GM19467 (cell line): Measurements from ENCODE around the gene GINS2.

Experiments used
- ATAC-seq: cut with Tn5 transposase; IDR thresholded peaks from one replicate; pipeline ENCODE4 v1.9.1; 2021; ENCODE audit warnings: mild to moderate bottlenecking, moderate library complexity; ENCODE audit not compliant: unreplicated experiment

The GINS2 gene

DNA sequence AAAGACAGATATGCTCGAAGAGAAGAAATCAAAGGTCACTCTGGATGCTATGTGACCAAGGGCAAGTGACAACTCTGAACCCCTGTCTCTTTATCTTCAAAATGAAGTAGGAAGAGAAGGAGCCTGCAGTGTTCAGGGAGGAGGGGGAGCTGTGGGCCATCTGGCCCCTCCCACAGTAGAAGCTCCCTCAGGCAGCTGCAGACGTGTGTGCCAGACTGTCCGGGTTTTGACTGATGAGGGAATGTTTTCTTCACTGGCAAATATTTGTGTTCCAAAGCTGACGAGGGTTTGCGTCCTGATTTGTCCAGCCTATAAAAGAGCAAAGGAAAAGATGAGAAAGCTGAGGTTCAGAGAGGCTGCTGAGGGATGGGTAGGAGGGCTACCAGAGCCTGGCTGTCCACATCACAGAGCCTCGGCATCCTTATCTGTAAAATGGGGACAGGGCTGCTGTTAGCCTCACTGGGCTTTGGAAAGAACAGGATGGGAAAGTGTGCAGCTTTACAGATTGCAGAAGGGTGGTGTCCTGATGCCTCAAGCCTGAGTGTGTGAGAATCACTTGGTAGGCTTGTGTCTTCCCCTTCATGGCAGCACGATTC lies 1.8 kb upstream of the GINS2 start:
- no peak for ATAC-seq

DNA sequence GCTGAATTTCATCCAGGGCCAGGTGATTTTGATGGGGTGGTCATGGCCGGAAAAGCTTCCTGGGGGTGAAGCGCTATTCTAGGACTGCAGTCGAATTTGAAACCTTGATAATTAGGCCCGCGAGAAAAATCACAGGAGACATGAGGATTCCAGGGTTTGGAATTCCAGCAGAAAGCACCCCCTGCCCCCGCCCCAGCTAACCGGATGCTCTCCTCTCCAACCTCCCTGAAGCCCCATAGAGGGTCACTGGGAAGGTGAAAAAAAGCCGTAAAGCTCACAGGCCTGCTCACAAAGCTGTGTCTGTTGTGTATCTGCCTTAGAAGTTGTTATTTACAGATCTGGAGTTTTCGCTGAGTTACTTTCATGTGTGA lies 1.2 kb upstream of the GINS2 start:
- ATAC-seq, result no peak

DNA sequence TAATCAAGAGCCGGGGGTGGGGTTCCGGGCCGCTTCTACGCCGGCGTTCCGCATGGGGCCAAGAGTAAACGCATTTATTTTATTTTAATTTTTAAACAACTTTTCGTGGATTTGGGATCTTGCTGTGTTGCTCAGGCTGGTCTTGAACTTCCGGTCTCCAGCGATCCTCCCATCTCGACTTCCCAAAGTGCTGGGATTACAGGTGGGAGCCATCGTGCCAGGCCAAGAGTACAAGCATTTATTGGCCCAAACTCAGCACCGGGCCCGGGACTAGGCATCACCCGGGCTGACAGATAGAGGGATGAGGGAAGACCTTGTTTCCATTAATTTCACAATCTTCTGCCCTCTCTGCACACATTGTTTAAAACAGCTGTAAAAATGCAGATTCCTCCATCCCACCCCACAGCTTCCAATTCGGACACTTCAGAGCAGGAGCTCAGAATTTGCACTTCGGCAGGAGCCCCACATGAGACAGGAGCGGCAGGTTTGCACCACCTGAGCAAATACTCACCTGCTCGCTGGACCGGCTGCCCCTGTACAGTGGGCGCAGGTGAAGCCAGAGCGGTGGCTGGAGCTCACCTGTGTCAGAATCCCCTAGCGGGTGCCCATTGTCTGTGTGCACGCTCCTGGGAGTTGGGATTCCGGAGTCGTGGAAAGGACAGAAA lies 663 bp upstream of the GINS2 start:
- ATAC-seq, result no peak

DNA sequence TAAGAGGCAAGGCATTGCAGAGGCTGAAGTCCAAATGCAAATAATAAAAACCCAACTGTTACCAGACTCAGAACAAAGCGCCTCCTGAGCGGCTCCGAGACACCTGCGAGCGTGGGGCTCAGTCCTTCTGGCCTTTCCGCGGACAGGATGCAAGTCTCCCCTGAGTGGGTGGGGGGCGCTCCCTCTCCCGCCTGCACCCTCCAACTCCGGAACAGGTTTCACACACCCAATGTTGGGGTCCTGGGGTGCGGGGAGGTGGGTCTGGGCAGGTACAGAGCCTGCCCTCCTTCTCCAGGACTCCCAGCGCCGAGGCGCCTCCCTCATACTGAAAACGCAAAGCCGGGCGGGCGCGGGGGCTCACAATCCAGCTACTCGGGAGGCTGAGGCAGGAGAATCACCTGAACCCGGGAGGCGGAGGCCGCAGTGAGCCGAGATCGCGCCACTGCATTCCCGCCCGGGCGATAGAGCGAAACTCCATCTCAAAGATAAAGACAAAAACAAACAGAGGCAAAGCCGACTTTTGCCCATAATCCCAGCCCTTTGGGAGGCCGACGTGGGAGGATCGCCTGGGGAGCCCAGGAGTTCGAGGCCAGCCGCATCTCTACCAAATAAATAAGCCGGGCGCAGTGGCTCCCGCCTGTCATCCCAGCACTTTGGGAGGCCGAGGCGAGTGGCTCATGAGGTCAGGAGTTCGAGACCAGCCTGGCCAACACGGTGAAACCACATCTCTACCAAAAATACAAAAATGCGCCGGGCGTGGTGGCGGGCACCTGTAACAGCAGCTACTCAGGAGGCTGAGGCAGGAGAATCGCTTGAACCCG lies 893 bp downstream of the GINS2 start:
- no peak for ATAC-seq

DNA sequence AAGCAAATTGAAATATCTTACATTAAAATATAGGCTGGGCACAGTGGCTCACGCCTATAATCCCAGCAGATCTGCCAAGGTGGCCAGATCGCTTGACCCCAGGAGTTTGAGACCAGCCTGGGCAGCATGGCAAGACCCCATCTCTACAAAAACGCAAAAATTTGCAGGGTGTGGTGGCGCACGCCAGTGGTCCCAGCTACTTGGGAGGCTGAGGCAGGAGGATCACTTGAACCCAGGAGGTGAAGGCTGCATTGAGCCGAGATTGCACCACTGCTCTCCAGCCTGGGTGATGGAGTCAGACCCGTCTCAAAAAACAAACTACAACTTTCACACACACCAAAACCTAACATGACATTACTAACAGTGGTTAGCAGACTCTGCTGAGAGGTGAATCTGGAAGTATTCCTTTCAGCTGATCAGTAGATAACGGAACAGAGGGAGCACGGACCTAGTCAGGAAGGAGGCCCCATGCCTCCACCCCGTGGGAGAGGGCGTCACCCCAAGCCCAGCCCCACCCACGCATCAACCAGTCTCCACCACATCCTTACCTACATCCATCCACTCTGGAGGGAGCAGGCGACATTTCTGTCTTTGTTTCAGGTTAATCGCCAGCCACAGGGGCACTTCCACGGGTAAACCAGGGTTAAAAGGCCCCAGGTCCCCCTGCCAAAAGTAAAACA lies 1.7 kb downstream of the GINS2 start:
- no peak for ATAC-seq

DNA sequence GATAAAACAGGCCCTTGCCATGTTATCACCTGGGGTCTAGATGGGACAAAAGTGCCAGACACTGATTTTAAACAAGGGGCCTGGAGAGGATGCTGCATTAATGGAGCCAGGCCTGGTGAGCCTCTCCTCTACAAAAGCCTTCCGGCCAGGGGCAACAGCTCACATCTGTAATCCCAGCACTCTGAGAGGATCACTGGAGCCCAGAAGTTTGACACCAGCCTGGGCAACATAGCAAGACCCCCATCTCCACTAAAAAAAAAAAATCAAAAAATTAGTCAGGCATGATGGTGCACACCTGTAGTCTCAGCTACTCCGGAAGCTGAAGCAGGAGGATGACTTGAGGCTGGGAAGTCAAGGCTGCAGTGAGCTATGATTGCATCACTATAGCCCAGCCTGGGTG lies 3.5 kb downstream of the GINS2 start:
- ATAC-seq, result no peak

DNA sequence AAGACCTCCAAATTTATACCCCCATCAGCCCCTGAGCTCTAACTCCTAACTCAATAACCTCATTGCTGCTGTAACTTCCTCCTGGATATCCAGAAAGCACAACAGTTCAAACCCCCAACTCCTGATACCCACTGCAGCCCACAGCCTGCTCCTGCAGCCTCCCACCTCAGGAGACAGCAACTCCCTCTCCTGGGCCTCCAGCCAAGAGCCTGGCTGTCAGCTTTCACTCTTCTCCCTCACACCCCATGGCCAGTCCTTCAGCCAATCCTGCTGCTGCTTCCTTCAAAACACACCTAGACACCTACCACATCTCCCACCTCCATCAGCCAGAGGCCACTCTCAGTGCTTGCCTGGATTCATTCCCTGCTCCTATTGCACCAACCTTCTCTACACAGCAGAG lies 5.4 kb downstream of the GINS2 start:
- ATAC-seq, result no peak

DNA sequence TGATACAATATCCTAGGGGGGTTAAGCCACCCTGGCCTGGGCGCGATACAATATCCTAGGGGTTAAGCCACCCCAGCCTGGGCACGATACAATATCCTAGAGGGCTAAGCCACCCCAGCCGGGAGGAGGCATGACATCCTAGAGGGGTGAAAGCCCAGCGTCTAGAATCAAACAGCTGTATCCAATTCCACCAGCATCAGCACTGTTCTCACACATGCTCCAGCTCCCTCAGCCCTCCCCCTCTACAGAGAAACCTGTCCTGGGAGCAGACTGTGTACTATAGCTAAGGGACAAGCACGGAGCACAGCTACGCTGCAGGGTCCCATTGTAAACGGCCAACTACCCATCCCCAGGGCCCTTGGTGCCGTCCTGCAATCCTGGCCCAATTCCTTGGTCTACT lies 6.2 kb downstream of the GINS2 start:
- ATAC-seq, result no peak

DNA sequence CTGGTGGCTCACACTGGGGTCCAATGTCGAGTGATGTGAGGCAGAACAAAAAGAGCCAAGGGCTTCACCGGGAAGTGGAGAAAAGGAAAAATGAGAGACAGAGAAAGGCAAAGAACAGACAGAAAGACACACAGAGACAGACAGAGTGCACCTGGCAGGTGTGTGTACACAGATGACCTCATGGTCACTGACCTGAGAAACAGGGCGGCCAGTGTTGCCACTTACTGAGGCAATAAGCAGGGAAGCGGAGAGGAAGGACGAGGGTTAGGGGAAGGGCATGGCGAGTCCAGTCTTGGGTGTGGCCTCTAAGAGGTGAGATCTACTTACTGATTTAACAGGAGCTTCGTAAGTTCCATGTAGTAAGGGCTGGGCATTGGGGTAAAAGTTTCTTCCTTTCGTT lies 7.5 kb downstream of the GINS2 start:
- ATAC-seq, result no peak

DNA sequence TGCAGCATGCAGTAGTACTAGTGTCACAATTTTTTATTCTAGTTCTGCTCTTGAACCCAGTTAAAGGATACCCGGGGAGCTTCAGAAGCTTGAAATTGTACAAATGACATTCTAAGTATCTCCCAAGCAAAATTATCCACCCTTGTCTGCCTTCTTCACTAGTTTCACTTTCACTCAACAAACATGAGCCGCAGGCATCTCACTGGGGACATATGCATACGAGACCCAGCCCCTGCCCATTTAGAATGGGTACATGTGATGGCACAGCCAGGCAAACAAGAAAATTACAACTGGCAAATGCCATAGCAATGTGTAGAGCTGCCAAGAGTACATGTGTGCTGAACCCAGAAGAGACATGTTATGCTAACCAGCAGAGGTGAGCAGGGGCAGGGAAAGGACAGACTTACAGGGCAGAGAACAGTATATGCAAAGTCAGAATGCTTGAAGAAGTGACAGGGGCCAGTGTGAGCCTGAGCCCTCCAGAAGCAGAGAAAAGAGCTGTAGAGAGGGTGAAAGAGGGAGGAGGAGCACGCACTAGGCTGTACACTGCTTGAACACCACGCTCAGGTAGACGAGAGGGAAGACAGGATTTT lies 8.3 kb downstream of the GINS2 start:
- ATAC-seq, result no peak

DNA sequence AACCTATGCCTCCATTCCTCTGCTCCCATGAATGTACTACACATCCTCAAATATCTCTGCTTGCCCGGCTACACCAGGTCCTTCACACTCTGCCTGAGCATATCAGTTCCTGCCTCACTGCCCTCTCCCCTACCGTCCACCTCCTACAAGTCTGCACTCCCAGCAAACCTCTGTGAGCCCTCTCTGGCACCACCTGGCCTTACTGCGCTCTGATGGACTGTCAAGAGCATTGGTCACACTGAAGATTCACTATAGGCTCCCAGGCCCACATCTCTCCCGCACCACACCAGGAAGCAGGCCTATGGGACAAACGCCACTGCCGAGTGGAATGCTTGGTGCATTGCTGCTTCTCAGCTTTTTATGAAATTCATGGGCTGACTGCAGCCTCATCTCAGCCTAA lies 8.9 kb downstream of the GINS2 start:
- no peak for ATAC-seq

DNA sequence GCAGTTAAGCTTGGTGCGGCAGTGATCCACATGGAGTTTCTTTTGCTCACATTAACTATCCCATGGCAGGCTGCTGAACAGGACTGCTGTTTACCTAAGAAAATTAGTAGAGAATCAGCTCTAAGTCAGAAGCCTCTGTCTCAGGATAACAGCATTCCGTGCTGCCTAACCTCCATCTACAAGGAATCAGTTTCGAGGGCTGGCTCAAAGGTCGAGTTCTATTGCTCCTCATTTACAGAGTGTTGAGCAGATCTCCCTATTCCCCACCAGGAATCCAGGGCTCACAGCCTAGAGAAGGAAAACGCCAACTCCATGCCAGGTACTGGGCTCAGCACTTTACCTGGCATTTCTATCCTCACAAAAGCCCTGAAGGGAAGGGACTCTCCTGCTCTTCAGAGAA lies 9.9 kb downstream of the GINS2 start:
- no peak for ATAC-seq

DNA sequence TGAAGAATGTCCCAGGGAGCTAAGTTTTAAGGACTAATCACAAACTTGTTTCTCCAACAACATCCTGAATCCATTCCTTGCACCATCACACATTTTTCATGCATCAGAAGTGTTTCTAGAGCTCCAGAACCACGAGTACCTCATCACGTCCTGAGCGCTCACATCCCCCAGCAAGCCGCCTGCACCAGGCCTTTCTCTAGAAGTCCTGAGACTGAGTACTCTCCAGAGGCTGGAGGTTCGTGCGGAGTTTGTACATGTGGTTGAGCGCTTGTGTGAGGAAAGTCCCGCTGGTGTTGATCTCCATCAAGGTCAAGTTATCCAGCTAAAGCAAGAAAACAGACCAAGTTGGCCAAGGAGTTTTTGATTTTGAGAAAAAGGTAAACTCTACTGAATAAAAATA lies 10.7 kb downstream of the GINS2 start:
- ATAC-seq, result no peak

DNA sequence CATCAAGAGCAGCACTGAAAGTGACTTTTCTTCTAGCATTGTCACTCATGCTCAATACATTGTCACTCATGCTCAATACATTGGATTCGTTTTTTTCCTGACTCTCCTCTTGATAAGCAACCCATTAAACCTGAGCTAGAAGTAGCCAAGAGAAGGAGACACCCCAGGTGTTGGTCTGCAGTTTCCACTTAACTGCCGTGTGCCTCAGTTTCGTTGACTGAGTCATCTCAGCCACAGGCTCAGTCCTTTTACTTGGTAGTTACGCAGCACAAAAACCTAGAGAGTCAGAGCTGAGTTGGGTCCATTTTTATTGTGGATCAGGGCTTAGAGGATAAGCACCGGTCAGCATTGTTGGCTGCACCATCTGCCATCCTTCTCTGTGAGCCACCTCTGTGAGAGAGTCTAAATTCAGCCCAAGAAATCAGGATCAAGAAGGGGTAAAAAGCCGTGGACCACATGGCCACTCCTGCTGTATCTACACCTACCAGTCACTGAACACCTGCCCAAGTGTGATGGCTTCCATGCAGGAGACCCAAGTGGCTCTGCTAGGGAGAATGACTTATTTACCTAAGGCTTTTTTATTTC lies 11.3 kb downstream of the GINS2 start:
- no peak for ATAC-seq

DNA sequence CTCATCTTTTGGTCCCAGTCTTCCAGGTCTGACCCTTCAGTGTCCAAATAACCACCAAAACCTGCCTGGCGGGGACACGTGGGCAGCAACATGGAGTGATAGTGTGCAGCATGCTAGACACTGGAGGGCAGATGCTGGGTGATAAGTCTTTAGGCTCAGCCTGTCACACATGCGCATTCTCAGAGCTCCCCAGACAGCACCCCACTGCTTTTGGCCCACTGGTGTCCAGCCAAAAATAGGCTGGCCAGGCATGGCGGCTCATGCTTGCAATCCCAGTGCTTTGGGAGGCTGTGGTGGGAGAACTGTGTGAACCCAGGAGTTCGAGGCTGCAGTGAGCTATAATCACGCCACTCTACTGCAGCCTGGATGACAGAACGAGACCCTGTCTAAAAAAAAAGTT lies 12.3 kb downstream of the GINS2 start:
- no peak for ATAC-seq

DNA sequence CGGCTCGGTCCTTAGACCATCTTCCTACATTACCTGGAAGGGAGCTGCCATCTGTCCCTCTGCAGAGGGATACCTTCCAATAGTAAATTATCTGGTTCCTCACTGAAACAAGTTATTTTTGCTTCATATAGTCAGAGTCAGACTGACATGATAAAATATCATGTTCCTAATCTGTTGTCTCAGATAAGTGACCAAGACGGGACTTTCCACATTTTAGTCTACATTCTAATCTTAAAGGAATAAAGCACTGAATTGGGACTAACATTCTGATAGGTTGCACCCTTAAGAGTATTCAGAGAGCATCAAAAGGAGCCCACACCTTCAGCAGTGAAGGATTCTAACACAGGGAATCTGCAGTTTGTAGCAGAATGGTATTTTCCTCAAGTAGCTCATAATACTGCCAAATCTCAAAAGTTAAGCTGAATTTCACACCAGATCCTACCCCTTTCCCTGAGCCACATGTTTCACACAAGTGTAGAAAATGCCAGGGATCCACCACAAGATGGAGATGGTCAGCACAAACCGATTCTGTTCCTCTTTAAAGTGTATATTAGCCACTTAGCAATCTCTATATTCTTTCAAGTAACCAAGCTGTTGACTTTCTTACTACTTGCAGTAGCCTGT lies 13.4 kb downstream of the GINS2 start:
- no peak for ATAC-seq

DNA sequence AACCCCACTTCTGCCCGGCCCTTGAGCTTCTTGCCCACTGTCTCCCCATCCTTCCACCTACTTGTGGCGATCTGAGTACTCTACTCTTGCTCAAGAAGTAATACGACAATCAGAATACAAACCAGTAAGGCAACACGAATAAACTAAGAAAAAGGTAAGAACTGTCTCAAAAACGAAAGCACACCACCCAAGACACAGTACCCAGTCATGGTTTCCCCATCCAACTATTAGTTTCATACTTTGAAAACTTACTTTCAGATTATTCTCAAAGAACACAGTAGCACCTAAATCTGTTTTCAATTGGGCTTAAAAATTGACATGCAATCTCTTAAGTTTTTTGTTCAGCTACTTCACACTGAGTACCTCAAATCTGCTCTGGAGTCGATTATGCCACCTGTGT lies 13.9 kb downstream of the GINS2 start:
- ATAC-seq, result no peak

DNA sequence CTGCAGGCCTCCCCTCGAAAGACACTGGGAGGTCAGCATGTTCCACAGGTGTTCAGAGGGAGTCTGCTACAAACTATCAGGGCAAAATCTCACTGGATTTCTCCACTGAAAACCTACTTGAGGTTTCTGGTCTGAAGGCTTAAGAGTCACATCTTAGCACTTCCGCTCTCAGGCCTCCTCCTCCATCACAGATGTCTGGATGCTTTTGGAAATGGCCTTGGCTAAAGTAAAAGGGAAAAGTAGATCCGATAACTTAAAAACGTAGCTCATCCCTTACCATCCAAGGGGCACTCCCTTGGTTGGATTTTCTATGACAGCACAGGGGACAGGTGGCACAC lies 14.4 kb downstream of the GINS2 start:
- ATAC-seq, result no peak

DNA sequence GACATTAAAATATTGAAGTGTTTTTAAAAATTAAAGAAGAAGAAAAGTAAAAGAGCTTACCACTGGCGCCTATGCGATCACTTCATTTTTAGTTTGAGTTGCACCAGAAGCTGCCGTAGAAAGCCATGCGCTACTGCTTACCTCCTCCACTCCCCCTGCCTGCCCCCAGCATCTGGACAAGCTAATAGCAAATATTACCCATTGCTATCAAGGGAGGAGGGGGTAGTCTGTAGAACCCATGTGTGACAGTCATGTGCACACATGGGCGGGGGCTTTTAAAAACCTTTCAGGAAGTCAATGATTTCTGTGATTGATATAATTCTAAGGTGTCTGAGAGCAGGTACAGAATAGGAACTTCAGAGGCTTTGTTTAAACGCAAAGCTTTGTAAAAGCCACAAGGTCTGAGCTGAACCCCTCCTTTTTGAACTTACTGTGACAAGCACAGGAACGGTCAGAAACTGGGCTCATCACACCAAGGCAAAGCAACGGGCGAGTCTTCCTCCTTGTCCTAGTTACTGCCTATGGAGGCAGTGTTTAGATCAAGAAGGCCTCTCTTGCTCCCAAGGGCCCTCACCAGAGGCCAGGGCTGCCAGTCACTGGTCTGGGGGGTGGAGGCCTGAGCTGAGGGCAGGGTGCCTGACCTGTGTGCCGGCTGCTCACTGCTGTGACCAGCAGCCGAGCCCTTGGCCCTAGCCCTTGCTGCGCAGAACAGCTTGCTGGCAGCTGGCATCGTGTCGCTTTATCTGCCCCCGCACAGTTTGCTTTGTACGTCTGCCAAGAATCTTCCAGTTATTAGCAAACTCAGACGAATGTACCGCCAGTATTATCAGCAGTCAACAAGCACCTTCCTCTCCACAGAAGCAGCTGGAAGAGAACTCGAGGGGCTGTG lies 15.0 kb downstream of the GINS2 start:
- no peak for ATAC-seq

DNA sequence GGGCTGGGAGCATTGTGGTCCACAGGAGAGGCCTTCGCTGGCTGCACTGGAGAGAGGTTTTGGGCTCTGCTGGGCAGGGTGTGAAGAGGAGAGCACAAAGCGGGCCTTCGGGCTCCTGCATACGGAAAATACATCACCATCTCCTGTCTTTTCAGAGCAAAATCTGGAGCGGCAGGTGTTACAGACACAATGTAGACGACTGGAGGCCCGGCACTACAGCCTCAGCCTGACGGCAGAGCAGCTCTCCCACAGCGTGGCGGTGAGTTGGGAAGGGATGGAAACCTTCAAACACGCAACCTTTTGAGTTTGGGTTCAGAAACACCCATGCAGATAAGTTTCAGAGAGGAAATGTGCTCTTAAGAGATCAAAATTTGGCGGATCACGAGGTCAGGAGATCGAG lies 17.9 kb downstream of the GINS2 start:
- no peak for ATAC-seq
